Liver (tissue), 3 donors: ENCODE measurements around the gene CLDN8.

Experiments
- EGR1 ChIP-seq, 2 donors: IDR thresholded peaks; 2 replicates each; pipeline ENCODE4 v1.6.1; 2016 to 2018; ENCODE audit warnings: antibody characterized with exemption in 2 of 2, low read depth in 2 of 2
- RAD21 ChIP-seq, 2 donors: IDR thresholded peaks; 2 replicates each; pipeline ENCODE4 v1.6.1; 2016; ENCODE audit warnings: antibody characterized with exemption in 2 of 2, mild to moderate bottlenecking in 2 of 2
- RXRA ChIP-seq, 2 donors: IDR thresholded peaks; 2 replicates each; pipeline ENCODE4 v1.6.1; 2017 to 2018; ENCODE audit warnings: antibody characterized with exemption in 2 of 2, mild to moderate bottlenecking in 1 of 2
- TAF1 ChIP-seq: conservative IDR thresholded peaks from 2 replicates; pipeline ENCODE4 v1.6.1; 2016; ENCODE audit warnings: antibody characterized with exemption, mild to moderate bottlenecking
- TF ChIP-seq, protein P1 (sequence below): IDR thresholded peaks from 2 replicates; pipeline ENCODE4 v1.6.1; 2016; ENCODE audit warnings: antibody characterized with exemption
- TF ChIP-seq, protein P2 (sequence below): fragments of 150-350 bp; IDR thresholded peaks from 2 replicates; pipeline ENCODE4 v1.5.1; 2017; ENCODE audit warnings: improper control_type of control experiment, low read depth, low read length; ENCODE audit not compliant: missing input control
- donor health status: healthy.
- donor health status: healthy.

- TF ChIP-seq, protein P1, sequence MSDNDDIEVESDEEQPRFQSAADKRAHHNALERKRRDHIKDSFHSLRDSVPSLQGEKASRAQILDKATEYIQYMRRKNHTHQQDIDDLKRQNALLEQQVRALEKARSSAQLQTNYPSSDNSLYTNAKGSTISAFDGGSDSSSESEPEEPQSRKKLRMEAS = no peak
- TF ChIP-seq TAF1 (no peak), RXRA (IDR thresholded peaks at IDR 0.05) (no peak), RAD21 (IDR thresholded peaks at IDR 0.05) (no peak), EGR1 (IDR thresholded peaks at IDR 0.05; ENCODE audit: low read depth in 2 of 2) (no peak)
- TF ChIP-seq, protein P2, sequence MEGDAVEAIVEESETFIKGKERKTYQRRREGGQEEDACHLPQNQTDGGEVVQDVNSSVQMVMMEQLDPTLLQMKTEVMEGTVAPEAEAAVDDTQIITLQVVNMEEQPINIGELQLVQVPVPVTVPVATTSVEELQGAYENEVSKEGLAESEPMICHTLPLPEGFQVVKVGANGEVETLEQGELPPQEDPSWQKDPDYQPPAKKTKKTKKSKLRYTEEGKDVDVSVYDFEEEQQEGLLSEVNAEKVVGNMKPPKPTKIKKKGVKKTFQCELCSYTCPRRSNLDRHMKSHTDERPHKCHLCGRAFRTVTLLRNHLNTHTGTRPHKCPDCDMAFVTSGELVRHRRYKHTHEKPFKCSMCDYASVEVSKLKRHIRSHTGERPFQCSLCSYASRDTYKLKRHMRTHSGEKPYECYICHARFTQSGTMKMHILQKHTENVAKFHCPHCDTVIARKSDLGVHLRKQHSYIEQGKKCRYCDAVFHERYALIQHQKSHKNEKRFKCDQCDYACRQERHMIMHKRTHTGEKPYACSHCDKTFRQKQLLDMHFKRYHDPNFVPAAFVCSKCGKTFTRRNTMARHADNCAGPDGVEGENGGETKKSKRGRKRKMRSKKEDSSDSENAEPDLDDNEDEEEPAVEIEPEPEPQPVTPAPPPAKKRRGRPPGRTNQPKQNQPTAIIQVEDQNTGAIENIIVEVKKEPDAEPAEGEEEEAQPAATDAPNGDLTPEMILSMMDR = no peak
Observed at GRCh38 chr21:30207252-30207579, 8.7 kb downstream of the CLDN8 start.
